HFF-Myc (cell line): Measurements from ENCODE around the gene RYR3.

Experiments
- DNase-seq: peaks from one replicate; pipeline ENCODE4 v3.0.0-alpha.2; 2011; ENCODE audit warnings: low read depth; ENCODE audit errors: extremely low read depth
- H3K4me3 ChIP-seq: replicated peaks from 2 replicates; pipeline ENCODE4 v1.5.1; 2011; ENCODE audit warnings: low read depth, mild to moderate bottlenecking, control low read depth, low read length
- CTCF ChIP-seq: IDR thresholded peaks from 2 replicates; pipeline ENCODE4 v1.5.1; 2012; ENCODE audit warnings: mild to moderate bottlenecking, low read depth, low read length, control low read depth; ENCODE audit errors: missing control alignments

RYR3 gene

DNA sequence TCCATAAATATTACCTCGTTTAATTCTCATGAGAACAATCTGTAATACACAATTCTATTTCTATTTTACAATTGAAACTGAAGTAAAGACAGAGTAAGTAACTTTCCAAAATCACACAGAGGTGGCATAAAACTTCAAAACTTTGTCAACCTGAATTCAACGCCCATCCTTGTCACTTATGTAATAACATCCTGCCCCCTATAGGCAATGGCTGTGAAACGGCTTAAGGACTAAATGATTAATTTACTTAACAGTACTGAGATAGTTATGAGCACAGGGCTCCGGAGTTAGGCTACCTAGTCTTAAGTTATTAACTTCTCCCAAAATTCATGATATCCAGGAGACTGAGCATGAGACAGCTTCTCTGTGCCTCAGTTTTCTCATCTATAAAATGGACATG is 364.5 kb downstream of the RYR3 start:
- TF ChIP-seq CTCF = peak; percentile 33
- H3K4me3 ChIP-seq = no peak overlapping the region
- peak; percentile 11 for DNase-seq

DNA sequence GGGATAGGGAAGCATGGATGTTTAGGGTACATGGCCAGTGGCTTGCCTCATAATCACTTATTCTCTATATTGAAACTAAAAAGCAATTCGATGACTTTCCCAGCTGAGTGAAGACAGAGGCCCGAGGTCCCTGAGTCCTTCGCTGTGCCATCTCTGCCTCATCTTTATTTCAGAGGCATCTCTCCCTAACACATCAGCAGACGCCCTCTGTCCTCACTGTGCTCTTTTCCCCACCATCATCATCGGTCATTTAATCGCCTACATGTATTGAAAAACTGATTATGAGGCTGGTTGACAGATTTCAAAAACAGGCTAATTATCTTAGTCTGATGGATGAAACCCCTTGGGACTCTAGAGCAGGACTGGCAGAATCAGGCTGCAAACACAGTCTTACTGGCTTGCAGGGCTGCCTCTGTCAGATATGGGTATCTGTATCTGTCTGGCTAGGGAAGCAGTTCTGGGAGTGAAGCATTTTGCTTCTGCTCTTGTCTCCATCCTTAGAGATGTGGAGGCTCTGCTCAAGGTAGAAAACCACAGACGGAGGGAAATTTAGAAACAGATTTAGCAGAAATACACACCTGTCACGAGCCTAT is 366.6 kb downstream of the RYR3 start:
- H3K4me3 ChIP-seq = no peak overlapping the region
- DNase-seq = no peak
- no peak for TF ChIP-seq CTCF

DNA sequence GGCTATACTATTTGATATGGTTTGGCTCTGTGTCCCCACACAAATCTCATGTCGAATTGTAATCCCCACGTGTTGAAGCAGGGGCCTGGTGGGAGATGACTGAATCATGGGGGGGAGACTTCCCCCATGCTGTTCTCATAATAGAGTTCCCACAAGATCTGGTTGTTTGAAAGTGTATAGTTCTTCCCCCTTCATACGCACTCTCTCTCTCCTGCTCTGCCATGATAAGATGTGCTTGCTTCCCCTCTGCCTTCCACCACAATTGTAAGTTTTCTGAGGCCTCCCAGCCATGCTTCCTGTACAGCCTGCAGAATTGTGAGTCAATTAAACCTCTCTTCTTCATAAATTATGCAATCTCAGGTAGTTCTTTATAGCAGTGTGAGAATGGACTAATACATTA is 367.4 kb downstream of the RYR3 start:
- no peak overlapping the region for H3K4me3 ChIP-seq
- TF ChIP-seq CTCF = no peak

GRCh38 chr15:33678602-33679001 is 367.8 kb downstream of the RYR3 start:
- H3K4me3 ChIP-seq = no peak overlapping the region
- TF ChIP-seq CTCF = no peak
- no peak for DNase-seq

More for the DNA sequence above, 367.4 kb downstream of the RYR3 start:
- no peak for DNase-seq

GRCh38 chr15:33679061-33679460 is 368.3 kb downstream of the RYR3 start:
- H3K4me3 ChIP-seq = no peak overlapping the region
- DNase-seq = no peak
- no peak for TF ChIP-seq CTCF

- TF ChIP-seq CTCF = no peak
- no peak overlapping the region for H3K4me3 ChIP-seq
- DNase-seq = no peak
These were observed 369.6 kb downstream of the RYR3 start for GRCh38 chr15:33680336-33680735.
